ENCODE measurements around the gene MDH1. TPM values are rescaled to one million over a fixed set of nuclear protein-coding genes. Genes with fewer than 3 reads are reported as not detected.

Gene MDH1
- polyA plus RNA-seq, 1 donor from 2014 or later, result 511 TPM

DNA sequence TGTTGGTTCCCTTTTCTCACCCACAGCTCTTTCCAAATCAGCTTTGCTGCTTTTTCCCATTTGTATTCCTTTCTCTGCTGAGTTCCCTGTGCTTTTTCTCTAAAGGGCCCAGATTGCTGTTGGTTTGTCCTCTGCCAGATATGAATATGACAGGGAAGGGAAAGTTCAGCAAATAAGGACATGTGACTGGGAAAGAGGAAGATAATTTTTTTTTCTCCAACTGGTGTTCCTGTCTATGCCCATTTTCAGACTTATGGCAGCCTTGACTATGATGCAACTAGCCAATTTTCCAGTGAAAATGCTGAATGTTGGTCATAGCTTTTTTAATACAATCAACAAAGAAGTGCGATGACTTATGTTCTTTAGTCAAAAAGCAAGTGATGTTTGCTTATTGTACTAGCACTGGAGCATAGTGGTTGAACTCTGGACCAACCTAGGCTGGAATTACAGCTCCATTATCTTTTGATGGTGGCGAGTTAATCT, 7.7 kb downstream of the MDH1 start:
- H4K20me1 ChIP-seq (ENCODE audit: insufficient read depth), result no peaks in the 10 kb centered on the region
- peaks cover 28% of the 10 kb centered on the region for H3K79me2 ChIP-seq (replicated peaks; ENCODE audit: insufficient read depth, low read length)
- no peak overlapping the region for H3K9ac ChIP-seq (ENCODE audit: low read length)
- H3K27me3 ChIP-seq (ENCODE audit: insufficient read depth, low read depth, low read length), result no peaks in the 10 kb centered on the region
- peaks cover 13% of the 10 kb centered on the region for H3K36me3 ChIP-seq (ENCODE audit: insufficient read depth, low read length)
- H3K27ac ChIP-seq (ENCODE audit: low read length), result no peak overlapping the region
- H3K4me2 ChIP-seq (ENCODE audit: low read length), result no peak overlapping the region
- no peak overlapping the region for H2AFZ ChIP-seq (ENCODE audit: low read depth, low read length)
- no peaks in the 10 kb centered on the region for H3K9me2 ChIP-seq (ENCODE audit: insufficient read depth, low read length)
- no peaks in the 10 kb centered on the region for H3F3A ChIP-seq (ENCODE audit: insufficient read depth, low read length, poor library complexity, severe bottlenecking)
- H3K9me3 ChIP-seq (ENCODE audit: low read length), result no peaks in the 10 kb centered on the region
- TF ChIP-seq, protein P1, sequence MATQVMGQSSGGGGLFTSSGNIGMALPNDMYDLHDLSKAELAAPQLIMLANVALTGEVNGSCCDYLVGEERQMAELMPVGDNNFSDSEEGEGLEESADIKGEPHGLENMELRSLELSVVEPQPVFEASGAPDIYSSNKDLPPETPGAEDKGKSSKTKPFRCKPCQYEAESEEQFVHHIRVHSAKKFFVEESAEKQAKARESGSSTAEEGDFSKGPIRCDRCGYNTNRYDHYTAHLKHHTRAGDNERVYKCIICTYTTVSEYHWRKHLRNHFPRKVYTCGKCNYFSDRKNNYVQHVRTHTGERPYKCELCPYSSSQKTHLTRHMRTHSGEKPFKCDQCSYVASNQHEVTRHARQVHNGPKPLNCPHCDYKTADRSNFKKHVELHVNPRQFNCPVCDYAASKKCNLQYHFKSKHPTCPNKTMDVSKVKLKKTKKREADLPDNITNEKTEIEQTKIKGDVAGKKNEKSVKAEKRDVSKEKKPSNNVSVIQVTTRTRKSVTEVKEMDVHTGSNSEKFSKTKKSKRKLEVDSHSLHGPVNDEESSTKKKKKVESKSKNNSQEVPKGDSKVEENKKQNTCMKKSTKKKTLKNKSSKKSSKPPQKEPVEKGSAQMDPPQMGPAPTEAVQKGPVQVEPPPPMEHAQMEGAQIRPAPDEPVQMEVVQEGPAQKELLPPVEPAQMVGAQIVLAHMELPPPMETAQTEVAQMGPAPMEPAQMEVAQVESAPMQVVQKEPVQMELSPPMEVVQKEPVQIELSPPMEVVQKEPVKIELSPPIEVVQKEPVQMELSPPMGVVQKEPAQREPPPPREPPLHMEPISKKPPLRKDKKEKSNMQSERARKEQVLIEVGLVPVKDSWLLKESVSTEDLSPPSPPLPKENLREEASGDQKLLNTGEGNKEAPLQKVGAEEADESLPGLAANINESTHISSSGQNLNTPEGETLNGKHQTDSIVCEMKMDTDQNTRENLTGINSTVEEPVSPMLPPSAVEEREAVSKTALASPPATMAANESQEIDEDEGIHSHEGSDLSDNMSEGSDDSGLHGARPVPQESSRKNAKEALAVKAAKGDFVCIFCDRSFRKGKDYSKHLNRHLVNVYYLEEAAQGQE (IDR thresholded peaks at IDR 0.05; ENCODE audit: borderline replicate concordance), result no peak
- no peak for TF ChIP-seq EZH2 (IDR thresholded peaks at IDR 0.05; ENCODE audit: borderline replicate concordance, insufficient read depth, low read length, poor library complexity, severe bottlenecking)
- TF ChIP-seq MXI1 (conservative IDR thresholded peaks at IDR 0.05; ENCODE audit: poor library complexity, severe bottlenecking), result no peak
- no peak for TF ChIP-seq EP300 (conservative IDR thresholded peaks at IDR 0.05; ENCODE audit: poor library complexity, severe bottlenecking)
- TF ChIP-seq POLR2AphosphoS5 (IDR thresholded peaks at IDR 0.05), result no peak
- TF ChIP-seq, protein P2, sequence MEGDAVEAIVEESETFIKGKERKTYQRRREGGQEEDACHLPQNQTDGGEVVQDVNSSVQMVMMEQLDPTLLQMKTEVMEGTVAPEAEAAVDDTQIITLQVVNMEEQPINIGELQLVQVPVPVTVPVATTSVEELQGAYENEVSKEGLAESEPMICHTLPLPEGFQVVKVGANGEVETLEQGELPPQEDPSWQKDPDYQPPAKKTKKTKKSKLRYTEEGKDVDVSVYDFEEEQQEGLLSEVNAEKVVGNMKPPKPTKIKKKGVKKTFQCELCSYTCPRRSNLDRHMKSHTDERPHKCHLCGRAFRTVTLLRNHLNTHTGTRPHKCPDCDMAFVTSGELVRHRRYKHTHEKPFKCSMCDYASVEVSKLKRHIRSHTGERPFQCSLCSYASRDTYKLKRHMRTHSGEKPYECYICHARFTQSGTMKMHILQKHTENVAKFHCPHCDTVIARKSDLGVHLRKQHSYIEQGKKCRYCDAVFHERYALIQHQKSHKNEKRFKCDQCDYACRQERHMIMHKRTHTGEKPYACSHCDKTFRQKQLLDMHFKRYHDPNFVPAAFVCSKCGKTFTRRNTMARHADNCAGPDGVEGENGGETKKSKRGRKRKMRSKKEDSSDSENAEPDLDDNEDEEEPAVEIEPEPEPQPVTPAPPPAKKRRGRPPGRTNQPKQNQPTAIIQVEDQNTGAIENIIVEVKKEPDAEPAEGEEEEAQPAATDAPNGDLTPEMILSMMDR (IDR thresholded peaks at IDR 0.05; ENCODE audit: poor library complexity, severe bottlenecking), result no peak
- TF ChIP-seq TAF1 (IDR thresholded peaks at IDR 0.05; ENCODE audit: low read depth), result no peak
- no peak for TF ChIP-seq RAD21 (conservative IDR thresholded peaks at IDR 0.05)
- no peak for TF ChIP-seq SMC3 (conservative IDR thresholded peaks at IDR 0.05; ENCODE audit: poor library complexity)
- H3K4me3 ChIP-seq (ENCODE audit: low read length), result no peak overlapping the region

DNA sequence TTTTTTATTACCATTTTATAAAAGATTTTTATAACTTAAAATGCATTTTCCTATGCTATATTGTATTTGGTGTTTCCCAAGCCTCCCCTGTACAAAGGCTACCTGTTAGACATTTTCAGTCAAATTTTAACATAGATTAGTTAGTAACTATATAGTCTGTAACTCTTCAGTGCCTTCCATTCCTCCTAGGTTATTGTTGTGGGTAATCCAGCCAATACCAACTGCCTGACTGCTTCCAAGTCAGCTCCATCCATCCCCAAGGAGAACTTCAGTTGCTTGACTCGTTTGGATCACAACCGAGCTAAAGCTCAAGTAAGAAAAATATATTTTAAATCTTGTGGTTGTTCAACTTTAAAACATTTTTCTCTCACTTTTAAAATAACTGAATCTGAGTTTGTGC, 10.2 kb downstream of the MDH1 start:
- Histone ChIP-seq H3K4me3 (ENCODE audit: low read length) (no peak overlapping the region), H3K27me3 (ENCODE audit: insufficient read depth, low read depth, low read length) (no peaks in the 10 kb centered on the region), H4K20me1 (ENCODE audit: insufficient read depth) (no peaks in the 10 kb centered on the region), H3K4me2 (ENCODE audit: low read length) (no peak overlapping the region), H2AFZ (ENCODE audit: low read depth, low read length) (no peak overlapping the region), H3K27ac (ENCODE audit: low read length) (no peak overlapping the region), H3K79me2 (replicated peaks; ENCODE audit: insufficient read depth, low read length) (peaks cover 11% of the 10 kb centered on the region), H3K9ac (ENCODE audit: low read length) (no peak overlapping the region), H3K9me2 (ENCODE audit: insufficient read depth, low read length) (no peaks in the 10 kb centered on the region), H3F3A (ENCODE audit: insufficient read depth, low read length, poor library complexity, severe bottlenecking) (no peaks in the 10 kb centered on the region), H3K9me3 (ENCODE audit: low read length) (no peaks in the 10 kb centered on the region), H3K36me3 (ENCODE audit: insufficient read depth, low read length) (peaks cover 13% of the 10 kb centered on the region)
- no peak for TF ChIP-seq MXI1 (conservative IDR thresholded peaks at IDR 0.05; ENCODE audit: poor library complexity, severe bottlenecking)
- no peak for TF ChIP-seq POLR2AphosphoS5 (IDR thresholded peaks at IDR 0.05)
- no peak for TF ChIP-seq EP300 (conservative IDR thresholded peaks at IDR 0.05; ENCODE audit: poor library complexity, severe bottlenecking)
- TF ChIP-seq, protein P2 (IDR thresholded peaks at IDR 0.05; ENCODE audit: poor library complexity, severe bottlenecking), result no peak
- no peak for TF ChIP-seq SMC3 (conservative IDR thresholded peaks at IDR 0.05; ENCODE audit: poor library complexity)
- TF ChIP-seq EZH2 (IDR thresholded peaks at IDR 0.05; ENCODE audit: borderline replicate concordance, insufficient read depth, low read length, poor library complexity, severe bottlenecking), result no peak
- no peak for TF ChIP-seq RAD21 (conservative IDR thresholded peaks at IDR 0.05)
- no peak for TF ChIP-seq TAF1 (IDR thresholded peaks at IDR 0.05; ENCODE audit: low read depth)
- TF ChIP-seq, protein P1 (IDR thresholded peaks at IDR 0.05; ENCODE audit: borderline replicate concordance), result no peak
